Measurements from ENCODE around the gene TCEA2. TPM values are rescaled to one million over a fixed set of nuclear protein-coding genes. Genes with fewer than 3 reads are reported as not detected.

The TCEA2 gene
- total RNA-seq, 2 donors from 2014 or later, result 30.1 to 48.6 TPM

DNA sequence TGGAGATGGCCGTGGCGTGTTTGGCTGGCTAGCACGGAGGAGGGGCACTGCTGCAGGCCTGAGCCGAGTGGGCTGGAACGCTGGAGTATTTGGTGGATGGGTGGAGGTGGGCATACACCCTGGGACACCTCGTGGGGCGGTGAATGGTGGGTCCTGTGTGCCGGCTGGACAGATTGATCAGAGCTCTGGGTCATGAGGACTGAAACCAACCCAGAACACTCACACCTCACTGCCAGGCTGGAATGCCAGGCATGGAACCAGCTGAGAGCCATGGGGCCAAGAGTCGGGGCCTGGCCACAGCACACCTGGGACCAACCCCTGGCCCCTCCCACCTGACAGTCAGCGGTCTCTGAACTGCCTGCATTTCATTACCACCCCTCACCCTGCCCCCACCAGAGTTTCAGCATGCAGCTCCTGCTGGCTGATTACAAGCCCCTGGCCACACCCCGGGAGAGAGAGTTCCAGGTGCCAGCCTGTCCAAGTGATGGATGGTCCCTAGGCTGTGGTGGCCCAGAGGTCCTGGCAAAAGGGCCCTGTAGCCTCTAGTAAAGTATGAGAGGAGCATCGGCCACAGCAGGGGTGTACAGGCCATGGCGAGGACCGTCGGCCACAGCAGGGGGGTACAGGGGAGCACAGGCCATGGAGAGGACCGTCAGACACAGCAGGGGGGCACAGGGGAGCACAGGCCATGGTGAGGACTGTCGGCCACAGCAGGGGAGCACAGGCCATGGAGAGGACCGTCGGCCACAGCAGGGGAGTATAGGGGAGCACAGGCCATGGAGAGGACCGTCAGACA, 41.1 kb downstream of the TCEA2 start:
- H3K27ac ChIP-seq, result no peak overlapping the region
- ATAC-seq (ENCODE audit: insufficient number of reproducible peaks, low FRiP score, low read depth) (no peak), DNase-seq (ENCODE audit: low spot score) (no peak)
- H3K4me3 ChIP-seq, result no peak overlapping the region
- no peaks in the 10 kb centered on the region for H3K27me3 ChIP-seq (replicated peaks; ENCODE audit: insufficient read depth)
- H3K36me3 ChIP-seq, result no peaks in the 10 kb centered on the region
- no peak for TF ChIP-seq CTCF (IDR thresholded peaks at IDR 0.05)
- no peaks in the 10 kb centered on the region for H3K9me3 ChIP-seq
- no peaks in the 10 kb centered on the region for H3K4me1 ChIP-seq (ENCODE audit: control insufficient read depth in 1 of 2, low read depth in 2 of 2)

DNA sequence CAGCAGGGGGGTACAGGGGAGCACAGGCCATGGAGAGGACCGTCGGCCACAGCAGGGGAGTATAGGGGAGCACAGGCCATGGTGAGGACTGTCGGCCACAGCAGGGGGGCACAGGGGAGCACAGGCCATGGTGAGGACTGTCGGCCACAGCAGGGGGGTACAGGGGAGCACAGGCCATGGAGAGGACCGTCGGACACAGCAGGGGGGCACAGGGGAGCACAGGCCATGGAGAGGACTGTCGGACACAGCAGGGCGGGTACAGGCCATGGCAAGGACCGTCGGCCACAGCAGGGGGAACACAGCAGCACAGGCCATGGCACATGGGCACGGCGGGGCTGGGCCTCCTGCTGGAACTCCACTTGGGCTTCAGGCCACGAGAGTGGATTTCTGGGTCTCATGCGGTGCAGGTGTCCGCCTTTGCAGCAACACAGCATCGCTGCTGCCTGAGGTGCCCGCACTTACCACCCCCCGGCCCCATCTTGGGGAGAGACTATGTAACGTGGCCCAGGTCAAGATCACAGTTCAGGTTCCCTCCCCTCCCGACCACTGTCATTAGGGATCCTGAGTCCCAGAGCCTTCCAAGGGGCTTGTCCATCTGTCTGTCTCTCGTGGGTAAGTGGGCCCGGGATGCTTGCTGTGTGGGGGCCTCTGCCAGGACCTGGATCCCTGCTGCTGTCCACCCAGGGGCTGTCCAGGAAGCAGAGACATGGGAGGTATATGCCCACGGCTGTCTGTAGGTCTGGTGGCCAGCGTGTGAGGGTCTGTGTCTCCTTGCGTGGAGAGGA, 41.9 kb downstream of the TCEA2 start:
- H3K27me3 ChIP-seq (replicated peaks; ENCODE audit: insufficient read depth), result no peaks in the 10 kb centered on the region
- TF ChIP-seq CTCF (IDR thresholded peaks at IDR 0.05), result no peak
- no peaks in the 10 kb centered on the region for H3K36me3 ChIP-seq
- H3K4me3 ChIP-seq, result no peak overlapping the region
- DNase-seq (ENCODE audit: low spot score) (no peak), ATAC-seq (ENCODE audit: insufficient number of reproducible peaks, low FRiP score, low read depth) (no peak)
- H3K27ac ChIP-seq, result no peak overlapping the region
- H3K9me3 ChIP-seq, result no peaks in the 10 kb centered on the region
- no peaks in the 10 kb centered on the region for H3K4me1 ChIP-seq (ENCODE audit: control insufficient read depth in 1 of 2, low read depth in 2 of 2)

- no peak for ATAC-seq (ENCODE audit: insufficient number of reproducible peaks, low FRiP score, low read depth)
- Histone ChIP-seq H3K36me3 (no peaks in the 10 kb centered on the region), H3K4me1 (ENCODE audit: control insufficient read depth in 1 of 2, low read depth in 2 of 2) (no peaks in the 10 kb centered on the region), H3K9me3 (no peaks in the 10 kb centered on the region), H3K27me3 (replicated peaks; ENCODE audit: insufficient read depth) (no peaks in the 10 kb centered on the region), H3K27ac (no peak overlapping the region), H3K4me3 (no peak overlapping the region)
- TF ChIP-seq CTCF (IDR thresholded peaks at IDR 0.05), result no peak
- no peak for DNase-seq (ENCODE audit: low spot score)
These were observed 42.9 kb downstream of the TCEA2 start for GRCh38 chr20:64105846-64106434.

- no peaks in the 10 kb centered on the region for H3K36me3 ChIP-seq
- H3K4me1 ChIP-seq (ENCODE audit: control insufficient read depth in 1 of 2, low read depth in 2 of 2), result no peaks in the 10 kb centered on the region
- ATAC-seq (ENCODE audit: insufficient number of reproducible peaks, low FRiP score, low read depth) (no peak), DNase-seq (ENCODE audit: low spot score) (no peak)
- H3K4me3 ChIP-seq, result no peak overlapping the region
- H3K9me3 ChIP-seq, result no peaks in the 10 kb centered on the region
- no peaks in the 10 kb centered on the region for H3K27me3 ChIP-seq (replicated peaks; ENCODE audit: insufficient read depth)
- no peak for TF ChIP-seq CTCF (IDR thresholded peaks at IDR 0.05)
- no peak overlapping the region for H3K27ac ChIP-seq
These were observed 43.5 kb downstream of the TCEA2 start for GRCh38 chr20:64106435-64106961.

Measured in thoracic aorta (tissue), 2 donors.